HG03159 (cell line): ENCODE data around the gene ST13.
"Not testable (repeated sequence)": the region's sequence is repeated elsewhere in the genome, so short reads cannot be mapped to it uniquely, and the experiment has no call there.

Experiments used
- ATAC-seq: cut with Tn5 transposase; IDR thresholded peaks from one replicate; pipeline ENCODE4 v1.9.1; 2021; ENCODE audit warnings: mild to moderate bottlenecking, moderate library complexity; ENCODE audit not compliant: unreplicated experiment

ST13 gene

GRCh38 chr22:40791241-40791640 is 65.2 kb downstream of the ST13 start:
- ATAC-seq, result no peak

GRCh38 chr22:40789131-40789530 is 67.3 kb downstream of the ST13 start:
- ATAC-seq, result no peak

- no peak for ATAC-seq
Measured at GRCh38 chr22:40782521-40782920, 73.9 kb downstream of the ST13 start.

- not testable (repeated sequence) for ATAC-seq
Measured at GRCh38 chr22:40781749-40782148, 74.7 kb downstream of the ST13 start.
